ENCODE results near the gene BCL2L1.

Gene BCL2L1

GRCh38 chr20:31637660-31638059 lies 85.0 kb downstream of the BCL2L1 start, which contains the start of gene COX4I2:
Gene COX4I2, plus strand, starts transcription at chr20:31637912. Its CDS starts 1,106 bp downstream, at chr20:31639018.
- Histone ChIP-seq H2AFZ (ENCODE audit: low read length) (no peak within 1 kb of the TSS), H3K9ac (ENCODE audit: low read length) (no peak within 1 kb of the TSS), H3K4me2 (ENCODE audit: low read length) (no peak within 1 kb of the TSS), H3K4me3 (ENCODE audit: low read depth, low read length, poor library complexity, severe bottlenecking) (no peak within 1 kb of the TSS), H3K9me3 (ENCODE audit: low read length) (no peaks in the 10 kb centered on the region), H3K9me2 (ENCODE audit: low read depth, low read length) (no peaks in the 10 kb centered on the region), H3F3A (ENCODE audit: insufficient read depth, low read length) (no peaks in the 10 kb centered on the region), H3K27me3 (ENCODE audit: insufficient read depth, low read length) (peaks cover 6% of the 10 kb centered on the region; the same call in 1 of the 2 replicates), H3K36me3 (ENCODE audit: insufficient read depth, low read length) (no peaks in the 10 kb centered on the region), H4K20me1 (ENCODE audit: insufficient read depth, low read length) (no peaks in the 10 kb centered on the region), H3K79me2 (ENCODE audit: insufficient read depth, low read length) (no peaks in the 10 kb centered on the region), H3K4me1 (ENCODE audit: insufficient read depth, low read length, severe bottlenecking) (no peaks in the 10 kb centered on the region), H3K27ac (ENCODE audit: low read depth, low read length, poor library complexity, severe bottlenecking) (no peak within 1 kb of the TSS)
- TF ChIP-seq CTCF (IDR thresholded peaks at IDR 0.05; ENCODE audit: low read length) (no peak), EZH2 (IDR thresholded peaks at IDR 0.05; ENCODE audit: borderline replicate concordance, low read length) (no peak)

- TF ChIP-seq CTCF (IDR thresholded peaks at IDR 0.05; ENCODE audit: low read length) (no peak), EZH2 (IDR thresholded peaks at IDR 0.05; ENCODE audit: borderline replicate concordance, low read length) (no peak)
- H2AFZ ChIP-seq (ENCODE audit: low read length): no peak overlapping the region
- H3F3A ChIP-seq (ENCODE audit: insufficient read depth, low read length): no peaks in the 10 kb centered on the region
- H3K79me2 ChIP-seq (ENCODE audit: insufficient read depth, low read length): no peaks in the 10 kb centered on the region
- H3K27me3 ChIP-seq (ENCODE audit: insufficient read depth, low read length): no peaks in the 10 kb centered on the region
- H3K4me1 ChIP-seq (ENCODE audit: insufficient read depth, low read length, severe bottlenecking): no peaks in the 10 kb centered on the region
- H4K20me1 ChIP-seq (ENCODE audit: insufficient read depth, low read length): no peaks in the 10 kb centered on the region
- H3K27ac ChIP-seq (ENCODE audit: low read depth, low read length, poor library complexity, severe bottlenecking): no peak overlapping the region
- no peak overlapping the region for H3K9ac ChIP-seq (ENCODE audit: low read length)
- H3K4me2 ChIP-seq (ENCODE audit: low read length): no peak overlapping the region
- no peaks in the 10 kb centered on the region for H3K9me3 ChIP-seq (ENCODE audit: low read length)
- no peaks in the 10 kb centered on the region for H3K36me3 ChIP-seq (ENCODE audit: insufficient read depth, low read length)
- no peak overlapping the region for H3K4me3 ChIP-seq (ENCODE audit: low read depth, low read length, poor library complexity, severe bottlenecking)
- no peaks in the 10 kb centered on the region for H3K9me2 ChIP-seq (ENCODE audit: low read depth, low read length)
Observed at GRCh38 chr20:31633339-31633914, 89.2 kb downstream of the BCL2L1 start.

GRCh38 chr20:31632548-31633338 lies 89.9 kb downstream of the BCL2L1 start:
- Histone ChIP-seq H3K36me3 (ENCODE audit: insufficient read depth, low read length) (no peaks in the 10 kb centered on the region), H2AFZ (ENCODE audit: low read length) (no peak overlapping the region), H3K27me3 (ENCODE audit: insufficient read depth, low read length) (no peaks in the 10 kb centered on the region), H3K79me2 (ENCODE audit: insufficient read depth, low read length) (no peaks in the 10 kb centered on the region), H3K27ac (ENCODE audit: low read depth, low read length, poor library complexity, severe bottlenecking) (no peak overlapping the region), H4K20me1 (ENCODE audit: insufficient read depth, low read length) (no peaks in the 10 kb centered on the region), H3K9me2 (ENCODE audit: low read depth, low read length) (no peaks in the 10 kb centered on the region), H3K4me2 (ENCODE audit: low read length) (no peak overlapping the region), H3F3A (ENCODE audit: insufficient read depth, low read length) (no peaks in the 10 kb centered on the region), H3K9me3 (ENCODE audit: low read length) (no peaks in the 10 kb centered on the region), H3K4me3 (ENCODE audit: low read depth, low read length, poor library complexity, severe bottlenecking) (no peak overlapping the region), H3K9ac (ENCODE audit: low read length) (no peak overlapping the region), H3K4me1 (ENCODE audit: insufficient read depth, low read length, severe bottlenecking) (no peaks in the 10 kb centered on the region)
- TF ChIP-seq EZH2 (IDR thresholded peaks at IDR 0.05; ENCODE audit: borderline replicate concordance, low read length) (no peak), CTCF (IDR thresholded peaks at IDR 0.05; ENCODE audit: low read length) (no peak)

Measured in OCI-LY1 (cell line).